Fibroblast of skin of back (primary cell): ENCODE results near the gene RIPOR1.

Source experiments
- DNase-seq: peaks from one replicate; pipeline ENCODE4 v3.0.0-alpha.2; 2013

RIPOR1 gene

GRCh38 chr16:67539271-67539670 lies 10.6 kb downstream of the RIPOR1 start:
- DNase-seq, result no peak

- DNase-seq, result no peak
These were observed 11.3 kb downstream of the RIPOR1 start for GRCh38 chr16:67539691-67540635.

- DNase-seq, result no peak
These were observed 12.1 kb downstream of the RIPOR1 start for GRCh38 chr16:67540756-67541155.

- DNase-seq, result peak; percentile 60
These were observed 13.0 kb downstream of the RIPOR1 start for GRCh38 chr16:67541391-67542263.

- peak; percentile 80 for DNase-seq
These were observed 13.8 kb downstream of the RIPOR1 start for GRCh38 chr16:67542464-67542863.

- no peak for DNase-seq
These were observed 14.4 kb downstream of the RIPOR1 start for GRCh38 chr16:67543036-67543435.

- no peak for DNase-seq
These were observed 15.0 kb downstream of the RIPOR1 start for GRCh38 chr16:67543582-67543981.

GRCh38 chr16:67544329-67544841 lies 15.8 kb downstream of the RIPOR1 start:
- DNase-seq, result no peak

- DNase-seq, result no peak
These were observed 16.4 kb downstream of the RIPOR1 start for GRCh38 chr16:67544844-67545664.

GRCh38 chr16:67545665-67546024 lies 17.0 kb downstream of the RIPOR1 start:
- DNase-seq, result no peak

- no peak for DNase-seq
These were observed 17.5 kb downstream of the RIPOR1 start for GRCh38 chr16:67546091-67546501.

- peak; percentile 58 for DNase-seq
These were observed 18.3 kb downstream of the RIPOR1 start for GRCh38 chr16:67546761-67547422.

- no peak for DNase-seq
These were observed 19.0 kb downstream of the RIPOR1 start for GRCh38 chr16:67547423-67548264.

- DNase-seq, result no peak
These were observed 19.9 kb downstream of the RIPOR1 start for GRCh38 chr16:67548265-67549126.

- DNase-seq, result no peak
These were observed 20.6 kb downstream of the RIPOR1 start for GRCh38 chr16:67549240-67549639.

- no peak for DNase-seq
These were observed 21.3 kb downstream of the RIPOR1 start for GRCh38 chr16:67549936-67550335.

GRCh38 chr16:67551091-67551490 lies 22.5 kb downstream of the RIPOR1 start:
- no peak for DNase-seq

GRCh38 chr16:67551972-67552371 lies 23.3 kb downstream of the RIPOR1 start:
- no peak for DNase-seq

- no peak for DNase-seq
These were observed 23.8 kb downstream of the RIPOR1 start for GRCh38 chr16:67552476-67552875.

- DNase-seq, result peak; percentile 64
These were observed 27.2 kb downstream of the RIPOR1 start for GRCh38 chr16:67555795-67556212.
